Measurements from ENCODE around the gene FBXO11. TPM values are rescaled to one million over a fixed set of nuclear protein-coding genes. Genes with fewer than 3 reads are reported as not detected.
"Not testable (repeated sequence)": the region's sequence is repeated elsewhere in the genome, so short reads cannot be mapped to it uniquely, and the experiment has no call there.

FBXO11 gene
- total RNA-seq, 1 donor from 2014 or later, result 212 TPM

- no peak for DNase-seq (ENCODE audit: low spot score in 2 of 2)
- FAIRE-seq, result no peak
Measured at GRCh38 chr2:47862949-47863348, 43.3 kb downstream of the FBXO11 start.

GRCh38 chr2:47853067-47853777 is 53.1 kb downstream of the FBXO11 start:
- not testable (repeated sequence) for FAIRE-seq; DNase-seq (ENCODE audit: low spot score in 2 of 2)

GRCh38 chr2:47850198-47850597 is 56.1 kb downstream of the FBXO11 start:
- DNase-seq (ENCODE audit: low spot score in 2 of 2) (no peak), FAIRE-seq (no peak)

GRCh38 chr2:47849368-47849767 is 56.9 kb downstream of the FBXO11 start:
- no peak for FAIRE-seq
- DNase-seq (ENCODE audit: low spot score in 2 of 2), result no peak

- no peak for FAIRE-seq
Measured at GRCh38 chr2:47844162-47844561, 62.1 kb downstream of the FBXO11 start.

GRCh38 chr2:47843407-47843806 is 62.9 kb downstream of the FBXO11 start:
- FAIRE-seq (no peak), DNase-seq (ENCODE audit: low spot score in 2 of 2) (no peak)

More at GRCh38 chr2:47844162-47844561, 62.1 kb downstream of the FBXO11 start:
- no peak for DNase-seq (ENCODE audit: low spot score in 2 of 2)

GRCh38 chr2:47842846-47843245 is 63.5 kb downstream of the FBXO11 start:
- no peak for DNase-seq (ENCODE audit: low spot score in 2 of 2)
- FAIRE-seq, result no peak

GRCh38 chr2:47838686-47839085 is 67.6 kb downstream of the FBXO11 start:
- DNase-seq (ENCODE audit: low spot score in 2 of 2) (no peak), FAIRE-seq (no peak)

GRCh38 chr2:47838249-47838648 is 68.0 kb downstream of the FBXO11 start:
- no peak for FAIRE-seq
- DNase-seq (ENCODE audit: low spot score in 2 of 2), result no peak

GRCh38 chr2:47833516-47833968 is 72.8 kb downstream of the FBXO11 start:
- FAIRE-seq, result no peak
- no peak for DNase-seq (ENCODE audit: low spot score in 2 of 2)

GRCh38 chr2:47822518-47822917 is 83.8 kb downstream of the FBXO11 start:
- DNase-seq (ENCODE audit: low spot score in 2 of 2) (no peak), FAIRE-seq (no peak)

GRCh38 chr2:47819834-47820233 is 86.5 kb downstream of the FBXO11 start:
- FAIRE-seq (no peak), DNase-seq (ENCODE audit: low spot score in 2 of 2) (no peak)

- no peak for DNase-seq (ENCODE audit: low spot score in 2 of 2)
- no peak for FAIRE-seq
Measured at GRCh38 chr2:47818777-47819176, 87.5 kb downstream of the FBXO11 start.

GRCh38 chr2:47815764-47816163 is 90.5 kb downstream of the FBXO11 start:
- no peak for FAIRE-seq
- no peak for DNase-seq (ENCODE audit: low spot score in 2 of 2)

- no peak for FAIRE-seq
- DNase-seq (ENCODE audit: low spot score in 2 of 2), result no peak
Measured at GRCh38 chr2:47811668-47812067, 94.6 kb downstream of the FBXO11 start.

GRCh38 chr2:47810850-47811249 is 95.4 kb downstream of the FBXO11 start:
- no peak for DNase-seq (ENCODE audit: low spot score in 2 of 2)
- no peak for FAIRE-seq

- FAIRE-seq (no peak), DNase-seq (ENCODE audit: low spot score in 2 of 2) (no peak)
Measured at GRCh38 chr2:47809903-47810302, 96.4 kb downstream of the FBXO11 start.

- FAIRE-seq (no peak), DNase-seq (ENCODE audit: low spot score in 2 of 2) (no peak)
Measured at GRCh38 chr2:47808614-47809013, 97.7 kb downstream of the FBXO11 start.

GRCh38 chr2:47805850-47806249 is 100.4 kb downstream of the FBXO11 start:
- DNase-seq (ENCODE audit: low spot score in 2 of 2) (no peak), FAIRE-seq (no peak)

GRCh38 chr2:47803770-47804169 is 102.5 kb downstream of the FBXO11 start:
- FAIRE-seq (no peak), DNase-seq (ENCODE audit: low spot score in 2 of 2) (no peak)

- DNase-seq (ENCODE audit: low spot score in 2 of 2), result no peak
- FAIRE-seq, result no peak
Measured at GRCh38 chr2:47803363-47803762, 102.9 kb downstream of the FBXO11 start.

GRCh38 chr2:47801118-47801517 is 105.2 kb downstream of the FBXO11 start:
- DNase-seq (ENCODE audit: low spot score in 2 of 2) (no peak), FAIRE-seq (no peak)

Measured in frontal cortex (tissue), 4 donors.